ENCODE measurements around the gene NDUFAF7.
"Not testable (repeated sequence)": the region's sequence is repeated elsewhere in the genome, so short reads cannot be mapped to it uniquely, and the experiment has no call there.

Gene NDUFAF7

GRCh38 chr2:37284381-37284780 lies 52.9 kb downstream of the NDUFAF7 start:
- DNase-seq: no peak

GRCh38 chr2:37287966-37288365 lies 56.5 kb downstream of the NDUFAF7 start:
- DNase-seq: no peak

- DNase-seq: no peak
Observed at GRCh38 chr2:37291680-37292079, 60.2 kb downstream of the NDUFAF7 start.

- not testable (repeated sequence) for DNase-seq
Observed at GRCh38 chr2:37294858-37295257, 63.4 kb downstream of the NDUFAF7 start.

- DNase-seq: no peak
Observed at GRCh38 chr2:37295469-37296073, 64.1 kb downstream of the NDUFAF7 start.

GRCh38 chr2:37297632-37298031 lies 66.2 kb downstream of the NDUFAF7 start:
- DNase-seq: no peak

Measured in NCI-H1694 (cell line).